Measurements from ENCODE around the gene CCDC43. TPM values are rescaled to one million over a fixed set of nuclear protein-coding genes. Genes with fewer than 3 reads are reported as not detected.
"Not testable (repeated sequence)": the region's sequence is repeated elsewhere in the genome, so short reads cannot be mapped to it uniquely, and the experiment has no call there.

CCDC43 gene
- total RNA-seq, 2 experiments from 2014 or later = 22.0 to 22.8 TPM

DNA sequence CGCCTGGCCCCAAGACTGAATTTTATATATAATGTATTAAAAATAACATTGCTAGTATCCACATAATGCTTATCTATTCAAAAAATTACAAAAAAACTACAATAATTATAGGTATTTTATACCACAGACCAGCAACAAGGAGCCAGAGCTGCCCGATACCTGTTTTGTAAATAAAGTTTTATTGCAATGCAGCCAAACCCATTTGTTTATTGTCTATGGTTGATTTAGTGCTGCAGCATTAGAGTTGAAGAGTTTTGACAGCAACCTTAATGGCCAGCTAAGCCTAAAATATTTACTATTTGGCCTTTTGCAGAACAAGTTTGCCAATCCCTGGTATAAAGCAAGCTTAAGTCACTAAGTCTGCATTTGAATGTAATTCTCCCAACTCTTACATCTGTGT, 27.7 kb downstream of the CCDC43 start:
- H3K36me3 Mint-ChIP-seq (ENCODE audit: low read depth) = no peaks in the 10 kb centered on the region
- H3K9me3 Mint-ChIP-seq = no peaks in the 10 kb centered on the region
- H3K27me3 Mint-ChIP-seq = peaks cover 12% of the 10 kb centered on the region
- no peak for DNase-seq
- H3K27ac Mint-ChIP-seq = no peak overlapping the region
- H3K4me1 Mint-ChIP-seq = peaks cover 3% of the 10 kb centered on the region
- no peak overlapping the region for H3K4me3 Mint-ChIP-seq
- ChIA-PET CTCF (no interaction called here), POLR2A (interaction anchor here (0.6 kb wide), 1 partner anchor 57 kb away, joined by 3 read pairs; no protein-coding TSS in a partner anchor)

DNA sequence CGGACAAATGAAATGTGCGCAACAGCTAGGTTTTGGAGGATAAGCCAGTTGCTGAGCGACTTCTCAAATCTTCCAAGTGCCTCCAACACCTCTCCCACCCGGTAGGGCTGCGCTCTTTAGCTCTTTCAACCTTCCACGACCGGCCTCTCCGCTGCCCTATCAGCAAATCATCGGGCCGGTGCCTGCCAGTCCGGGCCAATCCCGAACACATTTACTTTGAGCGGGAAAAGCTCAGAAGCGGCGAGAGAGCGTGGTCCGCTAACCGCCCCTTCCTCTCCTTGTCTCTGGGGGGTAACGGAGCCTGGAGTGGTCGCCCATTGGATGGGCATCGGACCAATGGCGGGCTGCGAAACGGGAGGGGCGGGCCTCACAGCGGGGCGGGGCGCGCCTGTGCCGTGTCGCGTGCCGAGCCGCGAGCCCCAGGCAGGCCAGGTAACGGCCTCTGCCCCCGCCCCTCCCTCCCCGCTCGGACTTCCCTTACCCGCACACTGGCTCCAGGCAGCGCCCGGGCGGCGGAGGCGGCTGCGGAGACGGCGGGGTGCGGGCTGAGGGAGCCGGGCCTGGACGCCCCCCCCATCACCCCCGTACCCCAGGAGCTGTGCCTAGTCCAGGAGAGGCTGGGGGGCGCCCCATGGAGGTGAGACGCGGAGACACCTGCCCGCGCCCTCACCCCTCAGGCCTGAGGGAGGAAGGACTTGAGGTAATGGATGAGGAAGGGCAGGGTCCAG, 33.4 kb downstream of the CCDC43 start, which contains the start of gene MEIOC:
TSS of gene MEIOC (plus strand) at position 486 of the 728 bp plus-strand sequence. CDS start at position 632, 146 bp downstream.
- H3K36me3 Mint-ChIP-seq (ENCODE audit: low read depth) = no peaks in the 10 kb centered on the region
- peaks cover 35% of the 10 kb centered on the region for H3K27me3 Mint-ChIP-seq
- H3K27ac Mint-ChIP-seq = no peak within 1 kb of the TSS
- H3K4me3 Mint-ChIP-seq = peak within 1 kb of the TSS; percentile 39
- H3K9me3 Mint-ChIP-seq = no peaks in the 10 kb centered on the region
- ChIA-PET CTCF (interaction anchor here (0.5 to 1.3 kb wide), 4 partner anchors 14 to 119 kb away, joined by 3 to 4 read pairs (median 4); no protein-coding TSS in a partner anchor), POLR2A (interaction anchor here (0.7 kb wide), 1 partner anchor 52 kb away, joined by 3 read pairs; the partner anchor contains the start of gene DBF4B)
- DNase-seq = peak; percentile 34
- peaks cover 8% of the 10 kb centered on the region for H3K4me1 Mint-ChIP-seq

DNA sequence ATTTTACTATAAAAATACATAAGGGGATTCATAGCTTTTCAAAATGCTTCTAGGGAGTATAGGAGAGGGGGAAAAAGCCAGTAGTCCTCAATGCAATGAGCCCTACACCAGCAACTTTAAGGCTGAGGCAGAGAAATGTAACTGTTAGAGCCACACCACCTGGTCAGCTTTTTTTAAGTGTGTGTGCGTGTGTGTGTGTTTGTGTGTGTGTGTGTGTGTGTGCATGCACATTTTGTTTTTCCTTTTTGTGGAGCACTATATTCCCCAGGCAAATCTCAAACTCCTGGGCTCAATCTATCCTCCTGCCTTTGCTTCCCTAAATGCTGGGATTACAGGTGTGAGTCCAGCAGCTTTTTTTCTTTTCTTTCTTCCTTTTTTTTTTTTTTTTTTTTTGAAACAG, 35.6 kb downstream of the CCDC43 start:
- no peak for DNase-seq
- Mint-ChIP-seq H3K27ac (no peak overlapping the region), H3K36me3 (ENCODE audit: low read depth) (no peaks in the 10 kb centered on the region), H3K4me3 (no peak overlapping the region), H3K4me1 (peaks cover 8% of the 10 kb centered on the region), H3K27me3 (peaks cover 43% of the 10 kb centered on the region), H3K9me3 (no peaks in the 10 kb centered on the region)
- ChIA-PET CTCF (no interaction called here), POLR2A (no interaction called here)

DNA sequence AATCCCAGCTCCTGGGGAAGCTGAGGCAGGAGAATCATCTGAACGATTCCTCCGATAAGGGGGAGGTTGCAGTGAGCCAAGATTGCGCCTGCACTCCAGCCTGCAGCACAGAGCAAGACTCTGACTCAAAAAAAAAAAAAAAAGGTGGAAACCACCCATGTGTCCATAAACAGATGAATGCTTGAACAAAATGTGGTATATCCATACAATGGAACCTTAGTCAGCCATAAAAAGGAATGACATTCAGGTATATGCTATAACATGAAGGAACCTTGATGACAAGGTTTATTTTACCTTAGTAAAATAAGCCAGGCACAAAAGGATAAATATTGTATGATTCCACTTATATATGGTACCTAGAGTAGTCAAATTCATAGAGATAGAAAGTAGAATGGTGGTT, 36.2 kb downstream of the CCDC43 start:
- no peak for DNase-seq
- Mint-ChIP-seq H3K4me1 (peaks cover 8% of the 10 kb centered on the region), H3K4me3 (no peak overlapping the region), H3K36me3 (ENCODE audit: low read depth) (no peaks in the 10 kb centered on the region), H3K27me3 (peaks cover 49% of the 10 kb centered on the region), H3K9me3 (no peaks in the 10 kb centered on the region), H3K27ac (no peak overlapping the region)
- ChIA-PET CTCF (no interaction called here), POLR2A (no interaction called here)

DNA sequence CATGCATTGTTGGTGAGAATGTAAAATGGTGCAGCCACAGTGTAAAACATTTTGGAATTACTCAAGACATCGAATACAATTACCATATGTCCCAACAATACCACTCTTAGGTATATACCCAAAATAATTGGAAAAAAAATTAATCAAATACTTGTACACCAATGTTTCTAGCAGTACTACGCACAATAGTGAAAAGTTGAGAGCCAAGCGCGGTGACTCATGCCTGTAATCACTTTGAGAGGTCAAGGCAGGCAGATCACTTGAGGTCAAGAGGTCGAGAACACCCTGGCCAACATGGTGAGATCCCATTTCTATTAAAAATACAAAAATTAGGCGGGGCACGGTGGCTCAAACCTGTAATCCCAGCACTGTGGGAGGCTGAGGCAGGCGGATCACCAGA, 36.8 kb downstream of the CCDC43 start:
- Mint-ChIP-seq H3K27me3 (peaks cover 55% of the 10 kb centered on the region), H3K9me3 (no peaks in the 10 kb centered on the region), H3K4me3 (no peak overlapping the region), H3K36me3 (ENCODE audit: low read depth) (no peaks in the 10 kb centered on the region), H3K27ac (no peak overlapping the region), H3K4me1 (peaks cover 8% of the 10 kb centered on the region)
- ChIA-PET CTCF (no interaction called here), POLR2A (no interaction called here)
- no peak for DNase-seq

DNA sequence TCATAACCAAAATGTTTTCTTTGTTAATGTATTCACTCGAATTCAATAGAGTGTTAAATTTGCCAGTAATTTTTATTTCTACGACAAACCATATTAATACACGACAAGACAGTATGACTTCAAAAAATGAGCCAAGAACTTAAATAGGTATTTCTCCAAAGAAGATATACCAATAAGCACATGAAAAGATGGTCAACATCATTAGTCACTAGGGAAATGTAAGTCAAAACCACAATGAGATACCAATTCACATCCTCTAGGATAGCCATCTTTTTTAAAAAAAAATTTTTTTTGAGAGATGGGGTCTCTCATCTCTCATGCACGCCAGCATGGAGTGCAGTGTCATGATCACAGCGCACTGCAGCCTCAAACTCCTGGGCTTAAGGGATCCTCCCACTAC, 38.3 kb downstream of the CCDC43 start:
- Mint-ChIP-seq H3K4me3 (no peak overlapping the region), H3K27me3 (peaks cover 51% of the 10 kb centered on the region), H3K36me3 (ENCODE audit: low read depth) (no peaks in the 10 kb centered on the region), H3K27ac (no peak overlapping the region), H3K4me1 (peaks cover 5% of the 10 kb centered on the region), H3K9me3 (no peaks in the 10 kb centered on the region)
- ChIA-PET POLR2A (no interaction called here), CTCF (no interaction called here)
- no peak for DNase-seq

DNA sequence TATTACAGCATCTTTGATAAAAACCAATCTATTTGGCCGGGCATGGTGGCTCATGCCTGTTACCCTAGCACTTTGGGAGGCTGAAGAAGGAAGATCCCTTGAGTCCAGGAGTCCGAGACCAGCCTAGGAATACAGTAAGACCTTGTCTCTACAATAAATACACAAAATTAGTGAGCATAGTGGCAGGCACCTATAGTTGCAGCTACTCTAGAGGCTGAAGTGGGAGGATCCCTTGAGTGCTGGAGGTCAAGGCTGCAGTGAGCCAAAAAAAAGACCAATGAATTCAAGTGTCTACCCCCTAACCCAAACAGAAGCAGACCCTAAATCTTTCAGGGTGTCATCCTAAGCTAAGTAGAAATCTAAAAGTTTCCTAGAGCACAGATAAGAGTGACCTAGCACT, 40.6 kb downstream of the CCDC43 start:
- Mint-ChIP-seq H3K9me3 (no peaks in the 10 kb centered on the region), H3K4me3 (no peak overlapping the region), H3K36me3 (ENCODE audit: low read depth) (no peaks in the 10 kb centered on the region), H3K27me3 (peaks cover 39% of the 10 kb centered on the region), H3K27ac (no peak overlapping the region), H3K4me1 (no peaks in the 10 kb centered on the region)
- ChIA-PET POLR2A (no interaction called here), CTCF (no interaction called here)
- DNase-seq = no peak

DNA sequence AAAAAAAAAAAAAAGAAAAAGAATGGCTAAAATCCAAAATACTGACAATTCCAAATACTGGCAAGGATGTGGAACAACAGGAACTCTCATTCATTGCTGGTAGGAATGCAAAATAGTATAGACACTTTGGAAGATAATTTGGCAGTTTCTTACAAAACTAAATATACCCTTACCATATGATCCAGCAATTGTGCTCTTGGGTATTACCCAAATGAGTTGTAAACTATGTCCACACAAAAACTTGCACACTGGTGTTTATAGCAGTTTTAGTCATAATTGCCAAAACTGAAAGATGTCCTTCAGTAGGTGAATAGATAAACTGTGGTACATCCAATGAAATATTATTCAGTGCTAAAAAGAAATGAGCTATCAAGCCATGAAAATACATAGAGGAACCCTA, 41.8 kb downstream of the CCDC43 start:
- CTCF ChIA-PET = no interaction called here
- H3K4me1 Mint-ChIP-seq = no peaks in the 10 kb centered on the region
- H3K4me3 Mint-ChIP-seq = no peak overlapping the region
- DNase-seq = no peak
- H3K9me3 Mint-ChIP-seq = no peaks in the 10 kb centered on the region
- H3K27ac Mint-ChIP-seq = no peak overlapping the region
- POLR2A ChIA-PET = no interaction called here
- H3K27me3 Mint-ChIP-seq = peaks cover 38% of the 10 kb centered on the region
- no peaks in the 10 kb centered on the region for H3K36me3 Mint-ChIP-seq (ENCODE audit: low read depth)

DNA sequence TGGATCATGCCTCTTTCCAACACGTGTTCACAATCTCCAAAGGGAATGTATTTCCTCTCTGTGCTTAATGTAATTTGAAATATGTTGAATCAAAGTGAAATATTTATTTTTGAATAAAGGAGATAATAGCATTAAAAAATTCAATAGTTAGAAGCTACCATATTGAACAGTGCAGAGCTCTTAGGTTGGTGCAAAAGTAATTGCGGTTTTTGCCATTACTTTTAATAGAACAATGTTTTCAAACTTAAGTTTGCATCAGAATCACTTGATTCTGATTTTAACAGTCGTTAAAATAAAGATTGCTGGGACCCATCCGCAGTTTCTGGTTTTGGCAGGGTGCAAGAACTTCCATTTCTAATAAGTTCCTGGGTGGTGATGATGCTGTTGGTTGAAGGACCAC, 43.3 kb downstream of the CCDC43 start:
- H3K4me1 Mint-ChIP-seq = no peaks in the 10 kb centered on the region
- H3K36me3 Mint-ChIP-seq (ENCODE audit: low read depth) = no peaks in the 10 kb centered on the region
- peaks cover 39% of the 10 kb centered on the region for H3K27me3 Mint-ChIP-seq
- H3K27ac Mint-ChIP-seq = no peak overlapping the region
- ChIA-PET POLR2A (no interaction called here), CTCF (no interaction called here)
- H3K4me3 Mint-ChIP-seq = no peak overlapping the region
- no peaks in the 10 kb centered on the region for H3K9me3 Mint-ChIP-seq
- no peak for DNase-seq

DNA sequence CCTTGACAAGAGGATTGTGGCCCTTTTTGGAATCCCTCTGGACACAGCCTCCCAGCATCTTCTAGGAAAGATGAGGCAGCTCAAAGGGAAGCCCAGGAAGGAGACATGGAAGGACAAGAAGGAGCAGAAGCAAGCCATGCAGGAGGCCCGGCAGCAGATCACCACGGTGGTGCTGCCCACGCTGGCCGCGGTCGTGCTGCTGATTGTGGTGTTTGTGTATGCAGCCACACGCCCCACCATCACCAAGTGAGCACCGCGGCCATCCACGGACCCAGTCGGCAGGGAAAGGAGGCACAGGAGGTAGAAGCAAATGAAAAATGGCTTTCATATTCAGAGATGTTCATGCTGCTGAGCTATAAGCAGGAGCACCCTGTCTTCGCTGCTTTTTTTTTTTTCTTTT, 44.2 kb downstream of the CCDC43 start:
- ChIA-PET POLR2A (no interaction called here), CTCF (interaction anchor here (0.7 kb wide), 1 partner anchor 303 kb away, joined by 3 read pairs; no protein-coding TSS in a partner anchor)
- DNase-seq = no peak
- no peaks in the 10 kb centered on the region for H3K36me3 Mint-ChIP-seq (ENCODE audit: low read depth)
- H3K4me1 Mint-ChIP-seq = no peaks in the 10 kb centered on the region
- no peak overlapping the region for H3K4me3 Mint-ChIP-seq
- peaks cover 35% of the 10 kb centered on the region for H3K27me3 Mint-ChIP-seq
- H3K27ac Mint-ChIP-seq = no peak overlapping the region
- no peaks in the 10 kb centered on the region for H3K9me3 Mint-ChIP-seq

DNA sequence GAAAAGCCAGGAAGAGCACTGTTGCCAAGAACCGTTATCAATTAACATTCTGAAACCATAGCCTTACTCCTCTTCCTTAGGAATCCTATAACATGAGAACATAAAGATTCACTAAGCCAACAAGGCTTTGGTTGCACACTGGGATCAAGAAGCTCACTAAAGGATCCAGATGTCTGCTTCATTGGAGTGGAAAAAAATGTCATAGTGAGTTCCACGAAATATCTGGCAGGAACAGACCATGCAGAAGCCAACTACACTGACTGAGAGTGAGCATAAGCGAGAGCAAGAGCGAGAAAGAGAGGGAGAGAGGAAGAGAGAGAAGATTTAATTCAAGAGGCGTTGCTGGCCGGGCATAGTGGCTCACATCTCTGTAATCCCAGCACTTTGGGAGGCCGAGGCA, 46.7 kb downstream of the CCDC43 start:
- no peaks in the 10 kb centered on the region for H3K36me3 Mint-ChIP-seq (ENCODE audit: low read depth)
- no peak for DNase-seq
- ChIA-PET CTCF (no interaction called here), POLR2A (no interaction called here)
- H3K4me3 Mint-ChIP-seq = no peak overlapping the region
- H3K9me3 Mint-ChIP-seq = no peaks in the 10 kb centered on the region
- H3K27me3 Mint-ChIP-seq = peaks cover 22% of the 10 kb centered on the region
- H3K27ac Mint-ChIP-seq = no peak overlapping the region
- no peaks in the 10 kb centered on the region for H3K4me1 Mint-ChIP-seq

DNA sequence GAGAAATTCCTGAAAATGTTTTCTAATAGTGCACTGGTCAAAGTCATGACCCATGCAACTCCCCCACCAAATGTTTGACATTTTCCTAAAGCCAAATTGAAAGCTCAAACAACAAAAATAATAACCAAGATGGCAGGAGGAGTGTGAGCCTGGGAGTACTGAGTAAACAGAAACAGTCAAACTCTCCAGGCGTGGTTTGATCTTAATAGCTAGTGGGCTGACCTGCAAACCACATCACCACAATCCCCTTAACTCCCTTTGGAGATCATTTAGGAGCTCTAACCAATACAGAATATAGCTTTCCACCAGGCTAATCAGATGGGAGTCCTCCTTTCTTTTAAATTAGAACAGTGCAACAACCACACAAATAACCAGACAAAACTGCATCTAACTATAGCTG, 52.5 kb downstream of the CCDC43 start:
- DNase-seq = no peak
- CTCF ChIA-PET = interaction anchor here (0.8 to 1.1 kb wide), 3 partner anchors 12 to 114 kb away, joined by 3 read pairs; no protein-coding TSS in a partner anchor
- Mint-ChIP-seq H3K9me3 (no peaks in the 10 kb centered on the region), H3K36me3 (ENCODE audit: low read depth) (no peaks in the 10 kb centered on the region), H3K4me3 (no peak overlapping the region), H3K27ac (no peak overlapping the region), H3K4me1 (no peaks in the 10 kb centered on the region), H3K27me3 (peaks cover 24% of the 10 kb centered on the region)
- POLR2A ChIA-PET = no interaction called here

DNA sequence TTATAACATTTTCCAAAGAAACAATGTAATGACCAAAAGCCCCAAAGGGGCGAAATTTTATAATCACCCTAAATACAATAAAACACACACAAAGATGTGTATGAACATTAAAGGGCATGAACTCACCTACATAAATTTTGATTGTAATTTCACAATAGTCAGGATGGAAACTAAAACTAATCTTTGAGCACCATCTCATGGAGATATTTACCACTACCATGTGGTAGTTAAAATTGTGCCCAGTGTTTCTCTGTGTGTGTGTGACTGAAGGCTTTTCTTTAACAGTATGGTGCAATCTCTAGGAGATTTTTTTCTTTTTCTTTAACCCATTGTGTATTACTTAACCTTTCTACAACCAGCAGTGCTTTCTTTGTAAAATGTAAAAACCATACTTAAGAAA, 53.0 kb downstream of the CCDC43 start:
- Mint-ChIP-seq H3K27me3 (peaks cover 24% of the 10 kb centered on the region), H3K4me1 (no peaks in the 10 kb centered on the region), H3K27ac (no peak overlapping the region), H3K4me3 (no peak overlapping the region), H3K36me3 (ENCODE audit: low read depth) (no peaks in the 10 kb centered on the region), H3K9me3 (no peaks in the 10 kb centered on the region)
- CTCF ChIA-PET = interaction anchor here (1.1 kb wide), 1 partner anchor 102 kb away, joined by 3 read pairs; no protein-coding TSS in a partner anchor
- no peak for DNase-seq
- POLR2A ChIA-PET = no interaction called here

DNA sequence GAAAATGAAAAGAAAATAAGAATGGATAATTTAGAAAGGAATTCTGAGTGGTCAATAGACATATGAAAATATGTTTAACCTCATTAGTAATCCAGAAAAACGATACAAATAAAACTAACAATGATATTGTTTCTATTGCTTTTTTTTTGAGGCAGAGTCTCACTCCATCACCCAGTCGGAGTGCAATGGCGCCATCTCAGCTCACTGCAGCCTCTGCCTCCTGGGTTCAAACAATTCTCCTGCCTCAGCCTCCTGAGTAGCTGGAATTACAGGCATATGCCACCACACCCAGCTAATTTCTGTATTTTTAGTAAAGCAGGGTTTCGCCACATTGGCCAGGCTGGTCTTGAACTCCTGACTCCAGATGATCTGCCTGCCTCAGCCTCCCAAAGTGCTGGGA, 55.2 kb downstream of the CCDC43 start:
- DNase-seq; H3K9me3 Mint-ChIP-seq; POLR2A ChIA-PET; H3K27ac Mint-ChIP-seq; H3K4me1 Mint-ChIP-seq; H3K4me3 Mint-ChIP-seq; H3K36me3 Mint-ChIP-seq (ENCODE audit: low read depth): not testable (repeated sequence)
- CTCF ChIA-PET = interaction anchor here (1.3 kb wide), 1 partner anchor 100 kb away, joined by 3 read pairs; no protein-coding TSS in a partner anchor
- peaks cover 23% of the 10 kb centered on the region for H3K27me3 Mint-ChIP-seq

Measured in activated CD4-positive, alpha-beta memory T cell treated with anti-CD3 and anti-CD28 coated beads, Interleukin-2, amount 10 ng/mL, durations not matched to agents 7 days and 5 days (primary cell).